Measurements from ENCODE around the gene SLC23A2.
"Not testable (repeated sequence)": the region's sequence is repeated elsewhere in the genome, so short reads cannot be mapped to it uniquely, and the experiment has no call there.

The SLC23A2 gene

DNA sequence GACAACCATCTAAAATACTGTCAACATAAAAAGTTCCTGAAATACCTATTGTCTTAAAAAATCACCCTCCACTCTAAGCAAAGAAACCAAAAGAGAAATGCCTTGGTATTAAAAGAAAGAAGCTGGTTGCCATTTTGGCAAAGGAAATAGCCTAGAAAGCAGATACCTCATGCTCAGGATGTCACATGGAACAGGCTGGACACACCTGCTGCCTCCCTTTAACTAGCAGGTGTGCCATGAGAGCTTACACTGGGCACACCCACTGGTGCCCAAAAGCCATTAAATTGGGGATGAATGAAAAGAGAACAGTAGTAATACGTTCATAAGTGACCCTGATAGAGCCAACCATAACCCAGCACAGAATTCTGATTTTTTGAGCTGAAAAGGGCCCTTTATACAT lies 1.5 kb downstream of the SLC23A2 start:
- Mint-ChIP-seq H3K36me3 (peaks cover 20 to 37% of the 10 kb centered on the region in 2 donors), H3K27me3 (no peaks in the 10 kb centered on the region), H3K27ac (no peak overlapping the region), H3K4me1 (peaks cover 44 to 63% of the 10 kb centered on the region in 2 donors), H3K9me3 (no peaks in the 10 kb centered on the region), H3K4me3 (peak overlapping the region; percentile 92 to 97)
- DNase-seq (no peak), ATAC-seq (replicated peaks) (no peak)

DNA sequence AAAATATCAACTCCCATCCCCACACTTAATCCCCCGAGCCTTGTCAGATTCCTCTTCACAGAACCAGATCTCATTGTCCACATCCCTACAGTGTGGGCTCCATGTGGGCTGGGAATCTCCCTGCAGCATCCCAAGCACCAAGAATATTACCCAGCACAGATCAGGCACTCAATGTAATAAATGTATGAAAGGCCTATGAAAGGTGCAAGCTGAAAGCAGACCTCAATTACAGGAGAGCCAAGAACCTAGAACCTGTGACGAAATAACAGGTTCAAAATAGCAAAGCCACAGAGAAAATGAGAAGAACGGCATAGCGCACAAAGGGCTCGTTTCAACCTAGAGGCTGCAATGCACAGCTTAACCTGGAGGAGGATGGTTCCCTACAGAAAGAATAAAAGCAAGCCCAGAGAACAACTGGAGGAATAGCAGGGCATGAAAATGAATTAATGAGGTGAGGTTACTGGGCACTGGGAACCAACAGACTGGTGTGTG lies 3.1 kb downstream of the SLC23A2 start:
- DNase-seq (no peak), ATAC-seq (replicated peaks) (peak; percentile 48 to 61)
- Mint-ChIP-seq H3K27me3 (no peaks in the 10 kb centered on the region), H3K36me3 (peaks cover 31 to 47% of the 10 kb centered on the region in 2 donors), H3K27ac (peak overlapping the region; percentile 78), H3K4me1 (peaks cover 53 to 76% of the 10 kb centered on the region in 2 donors), H3K9me3 (no peaks in the 10 kb centered on the region), H3K4me3 (peak overlapping the region; percentile 63 to 76)

DNA sequence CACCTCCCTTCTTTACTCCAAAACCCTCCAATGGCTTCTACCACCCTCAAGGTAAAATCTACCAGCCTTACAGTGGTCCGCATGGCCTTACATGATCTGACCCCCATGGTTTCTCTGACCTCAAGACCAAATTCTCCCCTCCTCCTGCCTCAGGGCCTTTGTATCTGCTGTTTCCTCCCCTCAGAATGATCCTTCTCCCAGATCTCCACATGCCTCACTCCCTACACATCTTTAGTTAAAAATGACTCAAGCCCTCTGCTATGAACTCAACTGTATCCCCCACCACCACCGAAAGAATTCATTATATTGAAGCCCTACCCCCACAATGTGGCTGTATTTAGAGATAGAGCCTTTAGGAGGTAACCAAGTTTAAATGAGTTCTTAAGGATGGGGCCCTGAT lies 4.1 kb downstream of the SLC23A2 start:
- H3K27me3 Mint-ChIP-seq, result no peaks in the 10 kb centered on the region
- H3K27ac Mint-ChIP-seq, result peak overlapping the region; percentile 52
- ATAC-seq (replicated peaks) (no peak), DNase-seq (no peak)
- H3K36me3 Mint-ChIP-seq, result peaks cover 31 to 47% of the 10 kb centered on the region in 2 donors
- H3K4me3 Mint-ChIP-seq, result peak overlapping the region in 1 of 2 donors; percentile 46
- no peaks in the 10 kb centered on the region for H3K9me3 Mint-ChIP-seq
- peaks cover 53 to 76% of the 10 kb centered on the region in 2 donors for H3K4me1 Mint-ChIP-seq

DNA sequence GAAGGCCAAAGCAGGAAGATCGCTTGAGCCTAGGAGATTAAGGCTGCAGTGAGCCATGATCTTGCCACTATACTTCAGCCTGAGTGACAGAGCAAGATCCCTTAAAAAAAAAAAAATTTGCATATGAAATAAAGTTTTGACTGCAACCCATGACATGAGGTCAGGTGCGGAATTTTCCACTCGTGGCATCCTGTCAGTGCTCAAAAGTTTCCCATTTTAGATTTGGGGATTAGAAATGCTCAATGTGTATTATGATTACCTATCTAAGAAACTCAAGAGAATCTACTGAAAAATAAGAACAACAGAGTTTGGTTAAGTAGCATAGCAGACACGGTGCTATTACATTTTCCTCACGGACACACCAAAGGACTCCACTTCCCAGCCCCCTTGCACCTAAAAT lies 11.7 kb downstream of the SLC23A2 start:
- Mint-ChIP-seq H3K36me3 (peaks cover 26 to 35% of the 10 kb centered on the region in 2 donors), H3K4me3 (peak overlapping the region; percentile 68 to 75), H3K27ac (peak overlapping the region; percentile 98), H3K9me3 (no peaks in the 10 kb centered on the region), H3K27me3 (no peaks in the 10 kb centered on the region), H3K4me1 (peaks cover 37 to 86% of the 10 kb centered on the region in 2 donors)
- DNase-seq (peak; percentile 40), ATAC-seq (replicated peaks) (peak; percentile 76 to 79)

- Mint-ChIP-seq H3K4me1 (peaks cover 36 to 95% of the 10 kb centered on the region in 2 donors), H3K9me3 (no peaks in the 10 kb centered on the region), H3K27ac (peak overlapping the region; percentile 98), H3K36me3 (peaks cover 24 to 39% of the 10 kb centered on the region in 2 donors), H3K27me3 (no peaks in the 10 kb centered on the region), H3K4me3 (peak overlapping the region; percentile 76 to 79)
- ATAC-seq (replicated peaks) (peak; percentile 46 to 55), DNase-seq (no peak)
Measured at GRCh38 chr20:4987130-4987529, 14.2 kb downstream of the SLC23A2 start.

- H3K27me3 Mint-ChIP-seq, result no peaks in the 10 kb centered on the region
- peaks cover 22 to 40% of the 10 kb centered on the region in 2 donors for H3K36me3 Mint-ChIP-seq
- peaks cover 36 to 86% of the 10 kb centered on the region in 2 donors for H3K4me1 Mint-ChIP-seq
- peak overlapping the region; percentile 98 for H3K27ac Mint-ChIP-seq
- DNase-seq (no peak), ATAC-seq (replicated peaks) (peak; percentile 73 to 75)
- H3K9me3 Mint-ChIP-seq, result no peaks in the 10 kb centered on the region
- H3K4me3 Mint-ChIP-seq, result peak overlapping the region; percentile 59 to 62
Measured at GRCh38 chr20:4985658-4986057, 15.7 kb downstream of the SLC23A2 start.

GRCh38 chr20:4982281-4982680 lies 19.0 kb downstream of the SLC23A2 start:
- H3K36me3 Mint-ChIP-seq, result peaks cover 20 to 32% of the 10 kb centered on the region in 2 donors
- no peaks in the 10 kb centered on the region for H3K27me3 Mint-ChIP-seq
- peaks cover 34 to 69% of the 10 kb centered on the region in 2 donors for H3K4me1 Mint-ChIP-seq
- DNase-seq (no peak), ATAC-seq (replicated peaks) (no peak)
- no peak overlapping the region for H3K4me3 Mint-ChIP-seq
- H3K9me3 Mint-ChIP-seq, result no peaks in the 10 kb centered on the region
- H3K27ac Mint-ChIP-seq, result no peak overlapping the region

GRCh38 chr20:4979841-4980410 lies 21.4 kb downstream of the SLC23A2 start:
- Mint-ChIP-seq H3K4me3 (no peak overlapping the region), H3K9me3 (no peaks in the 10 kb centered on the region), H3K27me3 (no peaks in the 10 kb centered on the region), H3K36me3 (peaks cover 10 to 22% of the 10 kb centered on the region in 2 donors), H3K27ac (no peak overlapping the region), H3K4me1 (peaks cover 26 to 65% of the 10 kb centered on the region in 2 donors)
- ATAC-seq (replicated peaks) (no peak), DNase-seq (no peak)

- H3K9me3 Mint-ChIP-seq, result no peaks in the 10 kb centered on the region
- ATAC-seq (replicated peaks), result no peak
- H3K4me3 Mint-ChIP-seq, result no peak overlapping the region
- H3K4me1 Mint-ChIP-seq, result peaks cover 32 to 63% of the 10 kb centered on the region in 2 donors
- H3K27ac Mint-ChIP-seq, result peak overlapping the region; percentile 31
- peaks cover 10 to 22% of the 10 kb centered on the region in 2 donors for H3K36me3 Mint-ChIP-seq
- H3K27me3 Mint-ChIP-seq, result no peaks in the 10 kb centered on the region
- DNase-seq, result no peak
Measured at GRCh38 chr20:4978050-4978918, 23.0 kb downstream of the SLC23A2 start.

GRCh38 chr20:4976014-4976413 lies 25.3 kb downstream of the SLC23A2 start:
- not testable (repeated sequence) for H3K27me3 Mint-ChIP-seq; H3K36me3 Mint-ChIP-seq; DNase-seq; H3K9me3 Mint-ChIP-seq; ATAC-seq (replicated peaks)
- Mint-ChIP-seq H3K27ac (peak overlapping the region; percentile 65), H3K4me3 (peak overlapping the region in 1 of 2 donors; percentile 32), H3K4me1 (peaks cover 30 to 62% of the 10 kb centered on the region in 2 donors)

DNA sequence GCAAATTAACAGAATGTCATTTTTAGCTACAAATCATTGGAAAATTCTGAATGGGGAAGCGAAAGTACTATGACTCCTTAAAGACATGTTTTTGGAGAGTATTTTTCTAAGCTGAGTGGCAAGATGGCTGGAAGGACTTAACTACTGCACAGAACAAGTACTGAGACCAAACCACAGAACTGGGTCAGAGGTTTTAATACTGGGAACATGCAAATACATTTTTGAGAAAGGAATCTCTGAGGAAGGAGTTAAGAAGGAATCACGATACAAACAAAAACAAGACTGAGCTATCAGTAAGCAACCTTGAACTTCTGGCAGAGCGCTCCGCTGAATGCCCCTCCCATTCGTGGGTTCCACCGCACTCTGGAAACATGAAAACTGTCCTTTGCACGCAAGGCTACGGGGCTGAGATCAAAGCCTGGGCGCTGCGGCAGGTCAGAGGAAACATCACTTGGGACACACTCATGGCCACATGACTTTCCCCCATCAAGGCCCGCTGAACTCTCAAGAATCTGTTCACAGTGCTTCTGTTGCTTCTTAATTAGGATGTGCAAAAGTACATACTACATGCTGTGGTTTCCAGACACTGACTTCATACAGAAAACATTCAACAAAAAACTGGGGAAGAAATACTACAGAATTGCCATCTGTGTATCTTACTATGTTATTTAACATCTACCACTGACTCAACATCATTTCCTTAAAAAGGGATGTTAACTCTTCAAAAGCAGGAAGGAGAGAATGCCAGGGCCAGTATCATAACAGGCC lies 27.8 kb downstream of the SLC23A2 start:
- H3K27me3 Mint-ChIP-seq, result no peaks in the 10 kb centered on the region
- peaks cover 13 to 15% of the 10 kb centered on the region in 2 donors for H3K36me3 Mint-ChIP-seq
- DNase-seq (peak; percentile 88), ATAC-seq (replicated peaks) (peak; percentile 93 to 95)
- H3K9me3 Mint-ChIP-seq, result no peaks in the 10 kb centered on the region
- peak overlapping the region; percentile 99 for H3K27ac Mint-ChIP-seq
- H3K4me1 Mint-ChIP-seq, result peaks cover 24 to 48% of the 10 kb centered on the region in 2 donors
- peak overlapping the region; percentile 80 to 83 for H3K4me3 Mint-ChIP-seq

DNA sequence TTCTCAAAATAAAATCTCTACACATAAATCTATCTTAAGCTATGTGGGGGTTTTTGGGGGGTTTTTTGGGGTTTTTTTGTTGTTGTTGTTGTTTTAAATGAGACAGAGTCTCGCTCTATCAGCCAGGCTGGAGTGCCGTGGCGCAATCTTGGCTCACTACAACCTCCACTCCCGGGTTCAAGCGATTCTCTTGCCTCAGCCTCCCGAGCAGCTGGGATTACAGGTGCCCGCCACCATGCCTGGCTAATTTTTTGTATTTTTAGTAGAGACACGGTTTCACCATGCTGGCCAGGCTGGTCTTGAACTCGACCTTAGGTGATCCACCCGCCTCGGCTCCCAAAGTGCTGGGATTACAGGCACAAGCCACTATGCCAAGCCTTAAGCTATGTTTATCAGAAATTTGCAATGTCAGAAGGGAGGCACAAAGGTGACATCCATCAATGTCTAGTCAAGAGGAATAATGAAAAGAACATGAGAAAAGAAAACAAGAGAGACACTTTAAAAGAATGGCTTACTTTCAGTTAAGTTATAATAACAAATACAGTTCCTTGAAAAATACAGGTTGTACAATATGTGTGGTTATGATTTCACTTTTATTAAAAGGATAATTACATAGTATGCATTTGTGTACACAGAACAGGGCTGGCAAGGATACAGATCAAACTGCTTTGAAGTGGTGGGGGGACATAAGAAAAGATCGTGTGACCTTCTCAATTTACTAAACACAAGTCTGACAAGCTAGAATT lies 28.6 kb downstream of the SLC23A2 start:
- Mint-ChIP-seq H3K9me3 (no peaks in the 10 kb centered on the region), H3K27ac (peak overlapping the region; percentile 99), H3K4me1 (peaks cover 26 to 48% of the 10 kb centered on the region in 2 donors), H3K36me3 (peaks cover 20 to 22% of the 10 kb centered on the region in 2 donors), H3K4me3 (peak overlapping the region; percentile 80 to 83), H3K27me3 (no peaks in the 10 kb centered on the region)
- ATAC-seq (replicated peaks), result peak; percentile 24
- no peak for DNase-seq

- Mint-ChIP-seq H3K36me3 (peaks cover 28 to 33% of the 10 kb centered on the region in 2 donors), H3K9me3 (no peaks in the 10 kb centered on the region), H3K4me3 (no peak overlapping the region), H3K27ac (peak overlapping the region; percentile 56), H3K4me1 (peaks cover 25 to 49% of the 10 kb centered on the region in 2 donors), H3K27me3 (no peaks in the 10 kb centered on the region)
- DNase-seq (no peak), ATAC-seq (replicated peaks) (no peak)
Measured at GRCh38 chr20:4971064-4971463, 30.2 kb downstream of the SLC23A2 start.
